ENCODE measurements around the gene ANKRD22. TPM values are rescaled to one million over a fixed set of nuclear protein-coding genes. Genes with fewer than 3 reads are reported as not detected.
A peak's percentile ranks its signal among the peaks of the same experiment; 100 is the strongest.
"Not testable (repeated sequence)": the region's sequence is repeated elsewhere in the genome, so short reads cannot be mapped to it uniquely, and the experiment has no call there.

ANKRD22 gene
- polyA plus RNA-seq, 2 of the 4 experiments (the other 2 are of a cell fraction) = 0.53 to 0.59 TPM

- under 1% methylated on average over 7 of the region's 8 CpGs for WGBS (ENCODE audit: missing lambda C conversion rate)
- Histone ChIP-seq H3K4me2 (peak overlapping the region; percentile 81), H3K4me3 (peak overlapping the region; percentile 49), H3K27ac (peak overlapping the region; percentile 97 to 98), H3K4me1 (peaks cover 57% of the 10 kb centered on the region)
- H3K9me3 ChIP-seq, ATAC-seq, POLR2A ChIA-PET, FAIRE-seq: not testable (repeated sequence)
- CTCF ChIA-PET = interaction anchor here (1.0 to 1.9 kb wide), 6 partner anchors 10 to 50 kb away, joined by 3 to 18 read pairs (median 4); no protein-coding TSS in a partner anchor
- peak in 1 of 2 experiments; percentile 68 for DNase-seq (ENCODE audit: low read depth in 1 of 2, low spot score in 1 of 2)
- TF ChIP-seq JUN (IDR thresholded peaks at IDR 0.05) (peak in 1 of 2 experiments; percentile 58; a peak in 2 of 5 replicates), JUNB (IDR thresholded peaks at IDR 0.05) (peak; percentile 90), EP300 (IDR thresholded peaks at IDR 0.05) (peak; percentile 22 to 34; a peak in 2 of 5 replicates), FOSL2 (IDR thresholded peaks at IDR 0.05) (peak; percentile 78), FOSL2 (CRISPR knock-in tag; IDR thresholded peaks at IDR 0.05) (peak; percentile 90), MAX (IDR thresholded peaks at IDR 0.05) (peak; percentile 74), CEBPB (IDR thresholded peaks at IDR 0.05) (peak in 1 of 2 experiments; percentile 37; a peak in 1 of 4 replicates), GATA3 (IDR thresholded peaks at IDR 0.05; ENCODE audit: borderline replicate concordance) (peak; percentile 69; the same call in 1 of the 2 replicates)
These were observed 31.2 kb upstream of the ANKRD22 start for GRCh38 chr10:88882646-88883447.

- no peak for DNase-seq (ENCODE audit: low read depth in 1 of 2, low spot score in 1 of 2)
- FAIRE-seq = no peak
- no peak for ATAC-seq
- Histone ChIP-seq H3K4me2 (peak overlapping the region; percentile 81), H3K9me3 (no peaks in the 10 kb centered on the region), H3K4me3 (peak overlapping the region; percentile 49), H3K27ac (peak overlapping the region; percentile 97 to 98), H3K4me1 (peaks cover 49% of the 10 kb centered on the region)
- TF ChIP-seq BHLHE40 (IDR thresholded peaks at IDR 0.05; ENCODE audit: low read depth, low read length) = no peak
- no peak for TF ChIP-seq SMC3 (IDR thresholded peaks at IDR 0.05)
- TF ChIP-seq CBX8 (IDR thresholded peaks at IDR 0.05) = no peak
- no peak for TF ChIP-seq ZFP36 (IDR thresholded peaks at IDR 0.05; ENCODE audit: borderline replicate concordance, partially characterized antibody)
- TF ChIP-seq, protein P1, sequence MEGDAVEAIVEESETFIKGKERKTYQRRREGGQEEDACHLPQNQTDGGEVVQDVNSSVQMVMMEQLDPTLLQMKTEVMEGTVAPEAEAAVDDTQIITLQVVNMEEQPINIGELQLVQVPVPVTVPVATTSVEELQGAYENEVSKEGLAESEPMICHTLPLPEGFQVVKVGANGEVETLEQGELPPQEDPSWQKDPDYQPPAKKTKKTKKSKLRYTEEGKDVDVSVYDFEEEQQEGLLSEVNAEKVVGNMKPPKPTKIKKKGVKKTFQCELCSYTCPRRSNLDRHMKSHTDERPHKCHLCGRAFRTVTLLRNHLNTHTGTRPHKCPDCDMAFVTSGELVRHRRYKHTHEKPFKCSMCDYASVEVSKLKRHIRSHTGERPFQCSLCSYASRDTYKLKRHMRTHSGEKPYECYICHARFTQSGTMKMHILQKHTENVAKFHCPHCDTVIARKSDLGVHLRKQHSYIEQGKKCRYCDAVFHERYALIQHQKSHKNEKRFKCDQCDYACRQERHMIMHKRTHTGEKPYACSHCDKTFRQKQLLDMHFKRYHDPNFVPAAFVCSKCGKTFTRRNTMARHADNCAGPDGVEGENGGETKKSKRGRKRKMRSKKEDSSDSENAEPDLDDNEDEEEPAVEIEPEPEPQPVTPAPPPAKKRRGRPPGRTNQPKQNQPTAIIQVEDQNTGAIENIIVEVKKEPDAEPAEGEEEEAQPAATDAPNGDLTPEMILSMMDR (IDR thresholded peaks at IDR 0.05) = no peak
- TF ChIP-seq FOSB (CRISPR knock-in tag; IDR thresholded peaks at IDR 0.05) = no peak
- no peak for TF ChIP-seq ATOH8 (CRISPR knock-in tag; IDR thresholded peaks at IDR 0.05; ENCODE audit: low read depth)
- TF ChIP-seq KDM1A (IDR thresholded peaks at IDR 0.05; ENCODE audit: low read depth) = no peak
- TF ChIP-seq HOXA7 (CRISPR knock-in tag; IDR thresholded peaks at IDR 0.05) = no peak
- no peak for TF ChIP-seq RCOR1 (IDR thresholded peaks at IDR 0.05; ENCODE audit: low read depth, low read length)
- no peak for TF ChIP-seq MYC (IDR thresholded peaks at IDR 0.05; ENCODE audit: borderline replicate concordance, low read length)
- no peak for TF ChIP-seq RNF2 (IDR thresholded peaks at IDR 0.05; ENCODE audit: borderline replicate concordance, low read depth)
- no peak for TF ChIP-seq TFCP2L1 (CRISPR knock-in tag; IDR thresholded peaks at IDR 0.05)
- TF ChIP-seq GATA3 (IDR thresholded peaks at IDR 0.05; ENCODE audit: borderline replicate concordance) = no peak
- TF ChIP-seq ZC3H11A (IDR thresholded peaks at IDR 0.05) = no peak
- no peak for TF ChIP-seq RAD21 (conservative IDR thresholded peaks at IDR 0.05 in 1 of 2, IDR thresholded peaks at IDR 0.05 in 1 of 2)
- TF ChIP-seq, protein P2, sequence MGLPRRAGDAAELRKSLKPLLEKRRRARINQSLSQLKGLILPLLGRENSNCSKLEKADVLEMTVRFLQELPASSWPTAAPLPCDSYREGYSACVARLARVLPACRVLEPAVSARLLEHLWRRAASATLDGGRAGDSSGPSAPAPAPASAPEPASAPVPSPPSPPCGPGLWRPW (IDR thresholded peaks at IDR 0.05) = no peak
- WGBS (ENCODE audit: missing lambda C conversion rate) = 2% methylated on average over 5 of the region's 5 CpGs
- POLR2A ChIA-PET = interaction anchor here (0.9 to 1.0 kb wide), 2 partner anchors 30 to 51 kb away, joined by 3 read pairs; partner anchors contain the start of gene ANKRD22
- CTCF ChIA-PET = interaction anchor here (0.7 to 7.6 kb wide), 9 partner anchors 8 to 291 kb away, joined by 3 to 58 read pairs (median 3); no protein-coding TSS in a partner anchor
These were observed 30.4 kb upstream of the ANKRD22 start for GRCh38 chr10:88881922-88882645.

Data from A549 (cell line).